Panc1 (cell line): ENCODE measurements around the gene ABHD13.

Experiments
- POLR2AphosphoS5 ChIP-seq: IDR thresholded peaks from 2 replicates; pipeline ENCODE4 v1.6.1; 2012; ENCODE audit warnings: mild to moderate bottlenecking, low read depth, low read length, moderate library complexity
- SIN3A ChIP-seq: IDR thresholded peaks from 2 replicates; pipeline ENCODE4 v1.6.1; 2012; ENCODE audit warnings: low read depth, mild to moderate bottlenecking, low read length, moderate library complexity, borderline replicate concordance; ENCODE audit not compliant: insufficient read depth
- TF ChIP-seq, protein P1 (sequence below): fragments of 450-650 bp; IDR thresholded peaks from 2 replicates; pipeline ENCODE4 v1.5.1; 2017; ENCODE audit warnings: mild to moderate bottlenecking
- TF ChIP-seq, protein P2 (sequence below), 2 experiments: IDR thresholded peaks; 2 replicates each; pipeline ENCODE4 v1.6.1; 2011 to 2012; ENCODE audit warnings: low read depth in 2 of 2, control low read depth in 1 of 2, low read length in 1 of 2, mild to moderate bottlenecking in 1 of 2, moderate library complexity in 1 of 2; ENCODE audit not compliant: insufficient read depth in 1 of 2

DNA sequence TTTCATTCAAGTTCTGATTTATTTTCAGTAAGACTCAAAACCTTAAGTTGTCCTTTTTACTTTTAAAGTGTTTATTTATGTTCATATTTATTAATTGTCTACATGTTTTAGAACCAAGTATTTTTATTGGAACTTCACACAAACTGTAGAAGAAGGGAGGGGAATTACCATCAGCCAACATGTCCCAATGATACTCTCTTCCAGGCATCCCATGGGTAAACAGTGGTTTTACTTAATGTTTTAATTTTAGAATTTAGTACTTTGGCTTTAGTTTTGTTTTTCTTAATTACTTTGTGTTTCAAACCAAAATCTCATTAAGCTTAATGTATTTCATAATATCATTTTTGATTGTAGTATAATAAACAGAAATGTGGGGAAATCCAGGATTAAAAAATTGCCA, 56.5 kb downstream of the ABHD13 start:
- TF ChIP-seq, protein P1, sequence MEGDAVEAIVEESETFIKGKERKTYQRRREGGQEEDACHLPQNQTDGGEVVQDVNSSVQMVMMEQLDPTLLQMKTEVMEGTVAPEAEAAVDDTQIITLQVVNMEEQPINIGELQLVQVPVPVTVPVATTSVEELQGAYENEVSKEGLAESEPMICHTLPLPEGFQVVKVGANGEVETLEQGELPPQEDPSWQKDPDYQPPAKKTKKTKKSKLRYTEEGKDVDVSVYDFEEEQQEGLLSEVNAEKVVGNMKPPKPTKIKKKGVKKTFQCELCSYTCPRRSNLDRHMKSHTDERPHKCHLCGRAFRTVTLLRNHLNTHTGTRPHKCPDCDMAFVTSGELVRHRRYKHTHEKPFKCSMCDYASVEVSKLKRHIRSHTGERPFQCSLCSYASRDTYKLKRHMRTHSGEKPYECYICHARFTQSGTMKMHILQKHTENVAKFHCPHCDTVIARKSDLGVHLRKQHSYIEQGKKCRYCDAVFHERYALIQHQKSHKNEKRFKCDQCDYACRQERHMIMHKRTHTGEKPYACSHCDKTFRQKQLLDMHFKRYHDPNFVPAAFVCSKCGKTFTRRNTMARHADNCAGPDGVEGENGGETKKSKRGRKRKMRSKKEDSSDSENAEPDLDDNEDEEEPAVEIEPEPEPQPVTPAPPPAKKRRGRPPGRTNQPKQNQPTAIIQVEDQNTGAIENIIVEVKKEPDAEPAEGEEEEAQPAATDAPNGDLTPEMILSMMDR = no peak
- TF ChIP-seq, protein P2, sequence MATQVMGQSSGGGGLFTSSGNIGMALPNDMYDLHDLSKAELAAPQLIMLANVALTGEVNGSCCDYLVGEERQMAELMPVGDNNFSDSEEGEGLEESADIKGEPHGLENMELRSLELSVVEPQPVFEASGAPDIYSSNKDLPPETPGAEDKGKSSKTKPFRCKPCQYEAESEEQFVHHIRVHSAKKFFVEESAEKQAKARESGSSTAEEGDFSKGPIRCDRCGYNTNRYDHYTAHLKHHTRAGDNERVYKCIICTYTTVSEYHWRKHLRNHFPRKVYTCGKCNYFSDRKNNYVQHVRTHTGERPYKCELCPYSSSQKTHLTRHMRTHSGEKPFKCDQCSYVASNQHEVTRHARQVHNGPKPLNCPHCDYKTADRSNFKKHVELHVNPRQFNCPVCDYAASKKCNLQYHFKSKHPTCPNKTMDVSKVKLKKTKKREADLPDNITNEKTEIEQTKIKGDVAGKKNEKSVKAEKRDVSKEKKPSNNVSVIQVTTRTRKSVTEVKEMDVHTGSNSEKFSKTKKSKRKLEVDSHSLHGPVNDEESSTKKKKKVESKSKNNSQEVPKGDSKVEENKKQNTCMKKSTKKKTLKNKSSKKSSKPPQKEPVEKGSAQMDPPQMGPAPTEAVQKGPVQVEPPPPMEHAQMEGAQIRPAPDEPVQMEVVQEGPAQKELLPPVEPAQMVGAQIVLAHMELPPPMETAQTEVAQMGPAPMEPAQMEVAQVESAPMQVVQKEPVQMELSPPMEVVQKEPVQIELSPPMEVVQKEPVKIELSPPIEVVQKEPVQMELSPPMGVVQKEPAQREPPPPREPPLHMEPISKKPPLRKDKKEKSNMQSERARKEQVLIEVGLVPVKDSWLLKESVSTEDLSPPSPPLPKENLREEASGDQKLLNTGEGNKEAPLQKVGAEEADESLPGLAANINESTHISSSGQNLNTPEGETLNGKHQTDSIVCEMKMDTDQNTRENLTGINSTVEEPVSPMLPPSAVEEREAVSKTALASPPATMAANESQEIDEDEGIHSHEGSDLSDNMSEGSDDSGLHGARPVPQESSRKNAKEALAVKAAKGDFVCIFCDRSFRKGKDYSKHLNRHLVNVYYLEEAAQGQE (IDR thresholded peaks at IDR 0.05; ENCODE audit: insufficient read depth in 1 of 2, low read depth in 2 of 2, low read length in 1 of 2) = no peak
- TF ChIP-seq SIN3A = no peak
- no peak for TF ChIP-seq POLR2AphosphoS5
